IMR-90 (cell line): Measurements from ENCODE around the gene SPATA32. TPM values are rescaled to one million over a fixed set of nuclear protein-coding genes. Genes with fewer than 3 reads are reported as not detected.

ENCODE experiments used
- ATAC-seq: fragments of 200-7000 bp; cut with Tn5 transposase; 2 replicates; pipeline ENCODE4 v1.9.1; 2020; ENCODE audit warnings: low read depth, mild to moderate bottlenecking, moderate library complexity
- BruUV-seq: library from RNA; stranded (reverse); fragments of 400-500 nt; replicated peaks from 2 replicates; lab custom pipeline; 2021; lab: Mats Ljungman, UMichigan
- CTCF ChIA-PET: fragments of 300-600 bp; formaldehyde crosslinking; extraction: SDS; loops from one replicate; lab custom pipeline; 2021; ENCODE audit warnings: antibody characterized with exemption; lab: Yijun Ruan, JAX
- POLR2A ChIA-PET: fragments of 300-600 bp; sonication (Branson Sonifier 250); formaldehyde crosslinking; loops from one replicate; lab custom pipeline; 2022; ENCODE audit warnings: antibody characterized with exemption; ENCODE audit not compliant: unreplicated experiment; lab: Charles Lee
- DNase-seq: peaks from one replicate; pipeline ENCODE4 v3.0.0; 2013
- H2AFZ ChIP-seq: replicated peaks from 2 replicates; pipeline ENCODE3; 2013; ENCODE audit warnings: low read length, mild to moderate bottlenecking; ENCODE audit not compliant: poor library complexity
- H2AK5ac ChIP-seq: 2 replicates; pipeline ENCODE4 v1.6.1; 2013; ENCODE audit warnings: low read depth, low read length, inconsistent platforms
- H2AK9ac ChIP-seq: replicated peaks from 2 replicates; pipeline ENCODE3; 2013; ENCODE audit warnings: mild to moderate bottlenecking, low read depth, low read length, moderate library complexity; ENCODE audit not compliant: poor library complexity
- H2BK120ac ChIP-seq: 2 replicates; pipeline ENCODE4 v1.6.1; 2013; ENCODE audit warnings: low read depth, low read length, inconsistent platforms
- H2BK15ac ChIP-seq: 3 replicates; pipeline ENCODE4 v1.6.1; 2013; ENCODE audit warnings: low read depth, low read length, inconsistent platforms
- H2BK20ac ChIP-seq: 2 replicates; pipeline ENCODE4 v1.6.1; 2013; ENCODE audit warnings: low read depth, mild to moderate bottlenecking, inconsistent platforms, low read length, moderate library complexity
- H2BK5ac ChIP-seq: 2 replicates; pipeline ENCODE4 v1.6.1; 2013; ENCODE audit warnings: mild to moderate bottlenecking, low read depth, low read length, inconsistent platforms; ENCODE audit not compliant: poor library complexity, severe bottlenecking
- H3K14ac ChIP-seq: replicated peaks from 2 replicates; pipeline ENCODE4 v1.6.1; 2013; ENCODE audit warnings: low read depth, low read length, inconsistent platforms
- H3K18ac ChIP-seq: 2 replicates; pipeline ENCODE4 v1.6.1; 2013; ENCODE audit warnings: low read depth, low read length, control low read depth
- H3K23ac ChIP-seq: 2 replicates; pipeline ENCODE4 v1.6.1; 2013; ENCODE audit warnings: low read depth, low read length, inconsistent platforms
- H3K27ac ChIP-seq: 2 replicates; pipeline ENCODE4 v1.5.1; 2013; ENCODE audit warnings: mild to moderate bottlenecking, control low read depth, low read length; ENCODE audit not compliant: insufficient read depth
- H3K27me3 ChIP-seq: 2 replicates; pipeline ENCODE4 v1.6.1; 2013; ENCODE audit warnings: low read length; ENCODE audit not compliant: control insufficient read depth, insufficient read depth
- H3K36me3 ChIP-seq: 2 replicates; pipeline ENCODE4 v1.6.1; 2013; ENCODE audit warnings: low read length, mixed read lengths; ENCODE audit not compliant: control insufficient read depth, insufficient read depth
- H3K4ac ChIP-seq: 2 replicates; pipeline ENCODE4 v1.6.1; 2013; ENCODE audit warnings: low read depth, low read length, inconsistent platforms
- H3K4me1 ChIP-seq: 2 replicates; pipeline ENCODE4 v1.6.1; 2013; ENCODE audit warnings: low read length, mixed read lengths; ENCODE audit not compliant: control insufficient read depth, insufficient read depth
- H3K4me2 ChIP-seq: 2 replicates; pipeline ENCODE4 v1.6.1; 2013; ENCODE audit warnings: low read depth, mild to moderate bottlenecking, control low read depth, low read length, moderate library complexity
- H3K4me3 ChIP-seq: 2 replicates; pipeline ENCODE4 v1.5.1; 2013; ENCODE audit warnings: low read depth, mild to moderate bottlenecking, control low read depth, low read length, moderate library complexity; ENCODE audit not compliant: insufficient read depth
- H3K56ac ChIP-seq: 2 replicates; pipeline ENCODE4 v1.6.1; 2013; ENCODE audit warnings: low read length, inconsistent platforms; ENCODE audit not compliant: insufficient read depth; ENCODE audit errors: extremely low read depth
- H3K79me1 ChIP-seq, 2 experiments: 2 replicates each; pipeline ENCODE4 v1.6.1; 2013; ENCODE audit warnings: low read length in 2 of 2, inconsistent platforms in 1 of 2, low read depth in 1 of 2
- H3K9ac ChIP-seq: 2 replicates; pipeline ENCODE4 v1.6.1; 2013; ENCODE audit warnings: low read depth, low read length, control low read depth
- H3K9me1 ChIP-seq: 2 replicates; pipeline ENCODE4 v1.6.1; 2013; ENCODE audit warnings: low read length, inconsistent platforms; ENCODE audit not compliant: insufficient read depth
- H3K9me3 ChIP-seq: 2 replicates; pipeline ENCODE4 v1.6.1; 2013; ENCODE audit warnings: low read length; ENCODE audit not compliant: control insufficient read depth, insufficient read depth
- H4K20me1 ChIP-seq: 2 replicates; pipeline ENCODE4 v1.6.1; 2013; ENCODE audit warnings: low read length, inconsistent platforms; ENCODE audit not compliant: insufficient read depth
- H4K5ac ChIP-seq: 2 replicates; pipeline ENCODE4 v1.6.1; 2013; ENCODE audit warnings: mild to moderate bottlenecking, low read depth, low read length, control low read depth
- H4K8ac ChIP-seq, 2 experiments: 2 replicates each; pipeline ENCODE4 v1.6.1; 2013; ENCODE audit warnings: low read depth in 2 of 2, low read length in 2 of 2, control low read depth in 1 of 2, inconsistent platforms in 1 of 2
- H4K91ac ChIP-seq: 2 replicates; pipeline ENCODE4 v1.6.1; 2013; ENCODE audit warnings: low read depth, low read length, inconsistent platforms; ENCODE audit not compliant: insufficient read depth
- CTCF ChIP-seq: conservative IDR thresholded peaks from 2 replicates; pipeline ENCODE4 v1.5.1; 2012; ENCODE audit warnings: mild to moderate bottlenecking, low read depth, low read length, improper control_type of control experiment
- MXI1 ChIP-seq: IDR thresholded peaks from 2 replicates; pipeline ENCODE4 v1.6.1; 2012; ENCODE audit warnings: low read depth, mild to moderate bottlenecking, low read length, moderate library complexity, borderline replicate concordance
- WGBS, 2 experiments: methylation state at CpG; one replicate each; pipeline versions ENCODE4 v1.1.5 to v1.1.7; 2013; ENCODE audit warnings: missing lambda C conversion rate in 2 of 2; ENCODE audit not compliant: insufficient read length in 1 of 2; ENCODE audit errors: extremely low coverage in 2 of 2; 5-methylcytosine and 5-hydroxymethylcytosine counted together
- dilution Hi-C: fragments of 300-500 bp; cut with HindIII; formaldehyde crosslinking; loops from one replicate; pipeline ENCODE4 v1.14.3; 2018; ENCODE audit warnings: low sequenced_read_pairs; ENCODE audit not compliant: unreplicated experiment
- in situ Hi-C: fragments of 300-500 bp; cut with MboI; formaldehyde crosslinking; loops from 3 replicates; pipeline ENCODE4 v1.14.3; 2019; ENCODE audit warnings: low sequenced_read_pairs, inconsistent platforms, mixed read lengths
- intact Hi-C: fragments of 100-400 bp; cut with micrococcal nuclease; formaldehyde crosslinking; loops from 2 replicates; pipeline ENCODE4 v1.10.0; 2022
- polyA plus RNA-seq, 3 experiments: library from polyadenylated mRNA; depleted of rRNA; stranded (reverse); fragments of >200 nt; gene quantifications; 2 replicates each; pipeline ENCODE4 v1.2.3, GENCODE V29; 2012; ENCODE audit warnings: low replicate concordance in 1 of 3
- total RNA-seq: library from RNA; depleted of rRNA; stranded (reverse); fragments of >200 nt; gene quantifications from 2 replicates; pipeline ENCODE4 v1.2.3, GENCODE V29; 2012

The SPATA32 gene
- total and polyA plus RNA-seq, 2 of the 4 experiments (the other 2 are of a cell fraction), result 0.18 TPM; not detected in 1

- peak overlapping the region; percentile 85 for H2BK5ac ChIP-seq
- peak overlapping the region; percentile 59 for H2BK20ac ChIP-seq
- in situ Hi-C loops, result no loop called here
- H2AK5ac ChIP-seq, result peak overlapping the region; percentile 86
- H3K9ac ChIP-seq, result no peak overlapping the region
- H3K9me3 ChIP-seq, result no peaks in the 10 kb centered on the region
- H3K18ac ChIP-seq, result peak overlapping the region; percentile 71
- H3K14ac ChIP-seq, result peak overlapping the region; percentile 49
- POLR2A ChIA-PET, result interaction anchor here (0.8 kb wide), 1 partner anchor 9 kb away, joined by 3 read pairs; the partner anchor contains the start of gene MAP3K14
- peak overlapping the region; percentile 85 for H3K27ac ChIP-seq
- H3K23ac ChIP-seq, result 0 out of 2 replicates have a peak overlapping the region, but pooled peaks have one; percentile 60
- CTCF ChIA-PET, result no interaction called here
- H3K36me3 ChIP-seq, result peaks cover 8% of the 10 kb centered on the region
- peak overlapping the region; percentile 84 for H3K4ac ChIP-seq
- H3K9me1 ChIP-seq, result peaks cover 44% of the 10 kb centered on the region
- no peak for TF ChIP-seq MXI1
- no peak for TF ChIP-seq CTCF
- peak overlapping the region; percentile 89 for H4K5ac ChIP-seq
- dilution Hi-C loops, result no loop called here
- no peak for DNase-seq
- peaks cover 43 to 88% of the 10 kb centered on the region in 2 experiments for H3K79me1 ChIP-seq
- peaks cover 66% of the 10 kb centered on the region for H4K20me1 ChIP-seq
- ATAC-seq, result no peak
- H3K56ac ChIP-seq, result no peak overlapping the region
- H2BK120ac ChIP-seq, result peak overlapping the region; percentile 59
- peak overlapping the region; percentile 86; the same call in 2 of the 3 replicates for H2BK15ac ChIP-seq
- H3K27me3 ChIP-seq, result no peaks in the 10 kb centered on the region
- H2AK9ac ChIP-seq, result no peak overlapping the region
- no TSS peak for BruUV-seq
- H3K4me3 ChIP-seq, result no peak overlapping the region
- H4K91ac ChIP-seq, result 0 out of 2 replicates have a peak overlapping the region, but pooled peaks have one; percentile 47
- H4K8ac ChIP-seq, result peak overlapping the region in 1 of 2 experiments; percentile 75; a peak in 1 of 4 replicates
- H3K4me2 ChIP-seq, result no peak overlapping the region; the same call in 1 of the 2 replicates
- WGBS, 2 experiments, result 20% methylated on average over 1 of the region's 6 CpGs; no CpG with 5 or more reads in 1 of the 2 experiments
- H3K4me1 ChIP-seq, result peaks cover 43% of the 10 kb centered on the region
- no peak overlapping the region for H2AFZ ChIP-seq
- intact Hi-C loops, result no loop called here
Measured at GRCh38 chr17:45308016-45308365, 46.1 kb upstream of the SPATA32 start.
